ENCODE measurements around the gene FAM90A26. TPM values are rescaled to one million over a fixed set of nuclear protein-coding genes. Genes with fewer than 3 reads are reported as not detected.
"Not testable (repeated sequence)": the region's sequence is repeated elsewhere in the genome, so short reads cannot be mapped to it uniquely, and the experiment has no call there.

Gene FAM90A26, protein sequence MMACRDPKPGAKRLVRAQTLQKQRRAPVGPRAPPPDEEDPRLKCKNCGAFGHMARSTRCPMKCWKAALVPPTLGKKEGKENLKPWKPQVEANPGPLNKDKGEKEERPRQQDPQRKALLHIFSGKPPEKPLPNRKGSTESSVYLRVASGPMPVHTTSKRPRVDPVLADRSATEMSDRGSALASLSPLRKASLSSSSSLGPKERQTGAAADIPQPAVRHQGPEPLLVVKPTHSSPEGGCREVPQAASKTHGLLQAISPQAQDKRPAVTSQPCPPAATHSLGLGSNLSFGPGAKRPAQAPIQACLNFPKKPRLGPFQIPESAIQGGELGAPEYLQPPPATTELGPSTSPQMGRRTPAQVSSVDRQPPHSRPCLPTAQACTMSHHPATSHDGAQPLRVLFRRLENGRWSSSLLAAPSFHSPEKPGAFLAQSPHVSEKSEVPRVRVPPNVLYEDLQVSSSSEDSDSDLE
- total RNA-seq (not detected), total RNA-seq (0 reads per million in 2 donors)

DNA sequence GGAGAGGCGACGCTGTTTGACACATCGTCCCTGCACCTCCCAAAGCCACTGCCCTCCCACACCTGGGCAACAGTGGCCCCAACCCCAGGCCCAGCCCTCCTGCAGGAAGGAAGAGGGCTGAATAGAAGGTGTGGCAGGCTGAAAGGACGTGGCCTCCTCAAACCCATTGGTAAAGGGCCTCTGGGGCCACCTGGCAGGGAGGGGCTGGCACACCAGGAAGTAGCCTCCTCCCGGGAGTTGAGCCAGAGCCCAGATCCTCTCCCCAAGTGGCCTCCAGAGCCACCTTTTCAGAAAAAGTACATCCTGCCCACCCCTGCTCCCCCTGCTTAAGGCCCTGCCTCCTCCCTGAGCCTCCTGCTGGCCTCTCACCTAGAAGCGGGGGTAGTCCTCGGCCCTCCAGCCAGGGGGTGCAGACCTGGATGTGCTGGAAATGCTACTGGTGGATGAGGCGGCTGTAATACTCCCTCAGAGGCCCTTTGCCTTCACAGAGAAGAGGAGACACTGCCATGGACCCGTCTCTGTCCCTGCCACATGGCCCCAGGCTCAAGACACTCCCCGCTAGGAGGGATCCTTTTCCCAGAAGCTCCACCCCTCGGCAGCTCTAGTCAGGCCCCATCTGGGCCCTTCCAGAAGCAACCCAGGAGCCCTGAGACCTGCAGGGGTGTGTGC, at the start of gene FAM90A26:
Gene FAM90A26, plus strand, starts transcription at position 619 of the 669 bp plus-strand sequence. CDS start 2,764 bp downstream, outside the sequence.
- not testable (repeated sequence) for ATAC-seq; H3K9me3 ChIP-seq (ENCODE audit: control insufficient read depth, low read length, poor library complexity, severe bottlenecking); H3K4me1 Mint-ChIP-seq; H3K27me3 Mint-ChIP-seq; H3K27ac Mint-ChIP-seq; H3K4me3 Mint-ChIP-seq; DNase-seq; H3K36me3 Mint-ChIP-seq (ENCODE audit: low read depth)

DNA sequence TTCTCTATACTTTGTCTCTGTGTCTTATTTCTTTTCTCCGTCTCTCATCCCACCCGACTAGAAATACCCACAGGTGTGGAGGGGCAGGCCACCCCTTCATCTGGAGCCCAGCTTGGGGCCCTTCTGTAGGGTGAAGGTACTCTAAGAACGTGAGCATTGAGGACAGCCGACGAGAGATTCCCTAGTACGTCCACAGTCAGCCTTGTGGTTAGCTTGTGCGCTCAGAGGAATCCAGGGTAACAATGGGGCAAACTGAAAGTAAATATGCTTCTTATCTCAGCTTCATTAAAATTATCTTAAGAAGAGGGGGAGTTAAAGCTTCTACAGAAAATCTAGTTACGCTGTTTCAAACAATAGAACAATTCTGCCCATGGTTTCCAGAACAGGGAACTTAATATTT, 47.5 kb upstream of the FAM90A26 start:
- not testable (repeated sequence) for H3K4me3 Mint-ChIP-seq; H3K36me3 Mint-ChIP-seq (ENCODE audit: low read depth); H3K9me3 ChIP-seq (ENCODE audit: control insufficient read depth, low read length, poor library complexity, severe bottlenecking); DNase-seq; H3K27ac Mint-ChIP-seq; ATAC-seq
- Mint-ChIP-seq H3K4me1 (peaks cover 10% of the 10 kb centered on the region), H3K27me3 (peaks cover 56% of the 10 kb centered on the region)

DNA sequence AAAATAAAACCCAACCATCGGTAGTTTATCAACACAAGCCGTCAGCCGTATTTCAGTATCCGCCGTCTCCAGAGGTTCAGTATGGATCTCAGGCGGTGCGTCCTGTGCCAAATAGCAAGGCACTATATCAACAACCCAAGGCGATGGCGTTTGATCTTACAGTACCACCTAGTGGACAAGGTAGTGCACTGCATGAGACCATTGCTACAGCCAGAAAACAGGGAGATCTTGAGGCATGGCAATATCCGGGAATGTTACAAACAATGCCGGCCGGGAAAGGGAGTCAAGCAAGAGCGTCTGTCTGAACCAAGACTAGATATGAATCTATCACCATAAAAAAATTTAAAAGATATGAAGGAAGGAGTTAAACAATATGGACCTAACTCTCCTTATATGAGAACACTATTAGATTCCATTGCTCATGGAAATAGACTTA, 46.6 kb upstream of the FAM90A26 start:
- peak in 2 of 3 donors; percentile 9 to 22 for DNase-seq
- not testable (repeated sequence) for H3K9me3 ChIP-seq (ENCODE audit: control insufficient read depth, low read length, poor library complexity, severe bottlenecking); H3K4me3 Mint-ChIP-seq; H3K36me3 Mint-ChIP-seq (ENCODE audit: low read depth); H3K27ac Mint-ChIP-seq
- Mint-ChIP-seq H3K27me3 (peaks cover 48% of the 10 kb centered on the region), H3K4me1 (peaks cover 10% of the 10 kb centered on the region)
- ATAC-seq, result peak; percentile 62

DNA sequence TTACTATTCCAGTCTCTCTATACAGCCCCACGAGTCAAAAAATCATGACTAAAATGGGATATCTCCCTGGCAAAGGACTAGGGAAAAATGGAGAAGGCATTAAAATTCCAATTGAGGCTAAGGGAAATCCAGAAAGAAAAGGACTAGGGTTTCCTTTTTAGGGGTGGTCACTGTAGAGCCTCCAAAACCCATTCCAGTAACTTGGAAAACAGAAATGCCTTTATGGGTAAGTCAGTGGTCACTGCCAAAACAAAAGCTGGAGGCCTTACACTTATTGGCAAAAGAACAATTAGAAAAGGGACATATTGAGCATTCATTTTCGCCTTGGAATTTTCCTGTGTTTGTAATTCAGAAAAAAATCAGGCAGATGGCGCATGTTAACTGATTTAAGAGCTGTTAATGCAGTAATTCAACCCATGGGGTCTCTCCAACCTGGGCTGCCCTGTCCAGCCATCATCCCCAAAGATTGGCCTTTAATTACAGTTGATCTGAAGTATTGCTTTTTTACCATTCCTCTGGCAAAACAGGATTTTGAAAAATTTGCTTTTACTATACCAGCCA, 44.5 kb upstream of the FAM90A26 start:
- peaks cover 43% of the 10 kb centered on the region for H3K27me3 Mint-ChIP-seq
- H3K36me3 Mint-ChIP-seq (ENCODE audit: low read depth); ATAC-seq; DNase-seq; H3K4me3 Mint-ChIP-seq; H3K9me3 ChIP-seq (ENCODE audit: control insufficient read depth, low read length, poor library complexity, severe bottlenecking); H3K27ac Mint-ChIP-seq: not testable (repeated sequence)
- H3K4me1 Mint-ChIP-seq, result peaks cover 10% of the 10 kb centered on the region

DNA sequence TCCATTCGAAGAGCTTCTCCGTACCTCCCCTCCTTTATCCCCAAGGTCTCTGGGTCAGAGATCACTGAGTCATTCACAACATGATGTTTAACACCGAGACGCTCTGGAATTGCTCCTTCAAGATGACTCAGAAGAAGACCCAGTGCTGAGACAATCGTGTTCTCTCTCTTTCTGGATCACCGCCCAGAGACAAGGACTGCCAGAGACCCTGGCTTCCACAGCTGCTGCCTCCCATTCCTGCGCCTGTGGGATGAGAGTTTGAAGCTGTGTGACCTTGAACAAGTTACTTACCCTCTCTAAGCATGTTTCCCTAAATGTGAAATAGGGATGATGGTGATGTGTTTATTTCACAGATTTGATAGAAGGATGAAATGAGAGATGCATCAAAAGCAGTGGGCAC, 38.8 kb upstream of the FAM90A26 start:
- ATAC-seq; DNase-seq; H3K9me3 ChIP-seq (ENCODE audit: control insufficient read depth, low read length, poor library complexity, severe bottlenecking); H3K4me3 Mint-ChIP-seq; H3K36me3 Mint-ChIP-seq (ENCODE audit: low read depth); H3K27ac Mint-ChIP-seq; H3K4me1 Mint-ChIP-seq: not testable (repeated sequence)
- peaks cover 15% of the 10 kb centered on the region for H3K27me3 Mint-ChIP-seq

DNA sequence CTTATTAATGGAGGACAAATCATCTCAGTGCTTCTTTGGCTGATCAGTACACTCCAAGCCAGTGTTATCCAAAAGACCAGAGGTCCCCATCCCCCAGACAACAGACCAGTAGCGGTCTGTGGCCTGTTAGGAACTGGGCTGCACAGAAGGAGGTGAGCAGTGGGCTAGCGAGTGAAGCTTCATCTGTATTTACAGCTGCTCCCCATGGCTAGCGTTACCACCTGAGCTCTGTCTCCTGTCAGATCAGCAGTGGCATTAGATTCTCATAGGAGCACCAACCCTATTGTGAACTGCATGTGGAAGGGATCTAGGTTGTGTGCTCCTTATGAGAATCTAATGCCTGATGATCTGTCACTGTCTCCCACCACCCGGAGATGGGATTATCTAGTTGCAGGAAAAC, 37.4 kb upstream of the FAM90A26 start:
- H3K9me3 ChIP-seq (ENCODE audit: control insufficient read depth, low read length, poor library complexity, severe bottlenecking); H3K36me3 Mint-ChIP-seq (ENCODE audit: low read depth); DNase-seq; H3K4me3 Mint-ChIP-seq; H3K27ac Mint-ChIP-seq; H3K4me1 Mint-ChIP-seq; ATAC-seq: not testable (repeated sequence)
- H3K27me3 Mint-ChIP-seq, result peaks cover 15% of the 10 kb centered on the region

DNA sequence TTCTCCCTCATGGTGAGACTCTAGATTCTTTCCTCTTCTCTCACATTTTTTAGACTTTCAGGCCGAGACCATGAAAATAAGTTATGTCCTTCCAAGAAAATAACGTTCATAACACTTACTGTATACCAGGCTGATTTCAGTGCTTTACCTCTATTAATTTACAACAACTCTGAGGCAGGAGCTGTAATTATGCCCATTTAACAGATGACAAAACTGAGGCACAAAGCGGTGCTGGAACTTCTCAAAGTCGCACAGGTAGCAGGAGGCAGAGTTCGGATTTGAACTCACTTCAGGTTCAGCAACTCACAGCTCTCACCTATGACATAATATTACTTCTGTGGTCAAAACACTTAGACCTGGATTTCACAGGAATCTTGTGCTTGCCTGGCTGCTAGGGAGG, 36.2 kb upstream of the FAM90A26 start:
- peaks cover 15% of the 10 kb centered on the region for H3K27me3 Mint-ChIP-seq
- H3K36me3 Mint-ChIP-seq (ENCODE audit: low read depth), result not testable (repeated sequence)

DNA sequence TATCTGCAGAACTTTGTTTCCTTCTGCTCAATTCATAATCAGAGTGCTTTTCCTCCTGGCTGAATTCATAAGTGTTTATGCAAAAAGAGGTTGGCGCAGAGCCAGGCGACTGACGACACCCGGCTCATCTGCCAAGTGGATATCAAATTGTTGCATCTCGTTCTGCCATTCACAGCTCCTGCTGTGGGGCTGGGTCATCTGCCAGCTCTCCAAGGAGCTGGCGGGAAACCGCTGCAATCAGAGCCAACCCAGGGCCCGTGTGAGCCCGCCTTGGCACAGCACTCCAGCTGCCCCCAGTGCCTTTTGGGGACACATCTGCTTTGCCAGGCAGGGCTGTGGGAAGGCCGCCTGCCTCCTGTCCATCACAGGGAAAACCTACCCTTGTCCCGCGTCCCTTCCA, 35.7 kb upstream of the FAM90A26 start:
- not testable (repeated sequence) for H3K9me3 ChIP-seq (ENCODE audit: control insufficient read depth, low read length, poor library complexity, severe bottlenecking); H3K4me3 Mint-ChIP-seq; H3K36me3 Mint-ChIP-seq (ENCODE audit: low read depth); DNase-seq; H3K4me1 Mint-ChIP-seq; ATAC-seq; H3K27ac Mint-ChIP-seq
- peaks cover 14% of the 10 kb centered on the region for H3K27me3 Mint-ChIP-seq

More for the DNA sequence above, 36.2 kb upstream of the FAM90A26 start:
- not testable (repeated sequence) for DNase-seq; H3K9me3 ChIP-seq (ENCODE audit: control insufficient read depth, low read length, poor library complexity, severe bottlenecking); H3K4me1 Mint-ChIP-seq; H3K4me3 Mint-ChIP-seq; H3K27ac Mint-ChIP-seq; ATAC-seq

DNA sequence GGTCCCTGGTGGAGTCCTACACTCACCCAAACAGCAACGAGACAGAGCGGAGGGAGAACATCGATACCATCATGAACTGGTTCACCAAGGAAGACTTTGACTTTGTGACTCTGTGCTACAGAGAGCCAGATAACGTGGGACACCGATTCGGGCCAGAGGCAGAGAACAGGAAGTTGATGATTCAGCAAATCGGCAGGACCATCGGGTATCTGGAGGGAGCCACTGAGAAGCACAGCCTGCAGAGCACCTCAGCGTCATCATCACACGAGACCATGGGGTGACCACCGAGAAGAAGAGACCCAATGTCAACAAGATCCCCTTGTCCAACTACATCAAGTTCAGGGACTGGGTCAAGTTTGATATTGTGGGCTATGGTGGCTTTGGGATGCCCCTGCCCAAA, 29.2 kb upstream of the FAM90A26 start:
- H3K27me3 Mint-ChIP-seq; H3K4me3 Mint-ChIP-seq; DNase-seq; H3K36me3 Mint-ChIP-seq (ENCODE audit: low read depth); H3K9me3 ChIP-seq (ENCODE audit: control insufficient read depth, low read length, poor library complexity, severe bottlenecking); H3K27ac Mint-ChIP-seq; ATAC-seq; H3K4me1 Mint-ChIP-seq: not testable (repeated sequence)

DNA sequence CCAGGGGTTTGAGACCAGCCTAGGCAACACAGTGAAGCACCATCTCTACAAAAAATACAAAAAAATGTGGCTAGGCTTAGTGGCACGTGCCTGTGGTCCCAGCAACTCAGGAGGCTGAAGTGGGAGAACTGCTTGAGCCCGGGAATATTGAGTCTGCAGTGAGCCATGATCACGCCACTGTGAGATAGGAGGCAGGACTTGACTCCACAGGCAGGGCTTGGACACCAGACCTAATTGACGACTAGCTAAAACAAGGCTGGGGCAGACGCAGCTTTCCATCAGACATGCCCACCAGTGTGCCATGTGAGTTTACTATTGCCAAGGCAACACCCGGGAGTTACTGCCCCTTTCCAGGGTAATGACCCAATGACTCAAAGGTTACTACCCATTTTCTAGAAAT, 27.4 kb upstream of the FAM90A26 start:
- not testable (repeated sequence) for H3K36me3 Mint-ChIP-seq (ENCODE audit: low read depth); ATAC-seq; H3K9me3 ChIP-seq (ENCODE audit: control insufficient read depth, low read length, poor library complexity, severe bottlenecking); H3K4me1 Mint-ChIP-seq; H3K27ac Mint-ChIP-seq; H3K27me3 Mint-ChIP-seq; DNase-seq; H3K4me3 Mint-ChIP-seq

DNA sequence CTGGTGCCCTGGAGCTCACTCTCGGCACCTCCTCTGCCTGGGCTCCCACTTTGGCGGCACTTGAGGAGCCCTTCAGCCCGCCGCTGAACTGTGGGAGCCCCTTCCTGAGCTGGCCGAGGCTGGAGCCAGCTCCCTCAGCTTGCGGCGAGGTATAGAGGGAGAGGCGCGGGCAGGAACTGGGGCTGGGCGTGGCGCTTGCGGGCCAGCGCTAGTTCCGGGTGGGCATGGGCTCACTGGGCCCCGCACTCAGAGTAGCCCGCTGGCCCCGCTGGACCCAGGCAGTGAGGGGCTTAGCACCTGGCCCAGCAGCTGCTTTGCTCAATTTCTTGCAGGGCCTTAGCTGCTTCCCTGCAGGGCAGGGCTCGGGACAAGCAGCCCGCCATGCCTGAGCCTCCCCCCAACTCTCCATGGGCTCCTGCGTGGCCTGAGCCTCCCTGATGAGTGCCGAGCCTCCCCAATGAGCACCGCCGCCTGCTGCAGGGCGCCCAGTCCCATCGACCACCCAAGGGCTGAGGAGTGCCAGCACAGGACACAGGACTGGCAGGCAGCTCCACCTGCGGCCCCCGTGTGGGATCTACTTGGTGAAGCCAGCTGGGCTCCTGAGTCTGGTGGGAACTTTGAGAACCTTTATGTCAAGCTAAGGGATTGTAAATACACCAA, 26.7 kb upstream of the FAM90A26 start:
- Mint-ChIP-seq H3K27ac (no peak overlapping the region), H3K27me3 (no peaks in the 10 kb centered on the region), H3K36me3 (ENCODE audit: low read depth) (peaks cover 3% of the 10 kb centered on the region), H3K4me3 (no peak overlapping the region), H3K4me1 (no peaks in the 10 kb centered on the region)
- no peaks in the 10 kb centered on the region for H3K9me3 ChIP-seq (ENCODE audit: control insufficient read depth, low read length, poor library complexity, severe bottlenecking)
- DNase-seq (no peak), ATAC-seq (no peak)

DNA sequence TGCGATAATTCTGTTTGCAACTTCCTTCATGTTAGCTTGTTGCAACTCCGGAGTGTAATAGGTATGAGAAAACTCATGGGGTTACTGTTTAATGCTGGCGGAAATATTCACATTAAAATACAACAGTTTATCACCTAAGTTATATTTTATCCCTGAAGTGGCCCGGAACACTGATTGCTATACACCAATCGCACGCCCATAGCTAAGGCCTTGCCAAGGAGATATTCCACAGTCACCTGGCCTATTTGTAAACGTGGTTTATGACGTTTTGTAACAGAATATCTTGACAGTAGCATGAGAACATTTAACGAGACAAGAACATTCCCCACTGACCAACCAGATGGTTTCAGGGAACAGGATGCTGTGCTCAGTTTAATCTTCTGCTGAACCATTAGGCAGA, 23.2 kb upstream of the FAM90A26 start:
- Mint-ChIP-seq H3K36me3 (ENCODE audit: low read depth) (no peaks in the 10 kb centered on the region), H3K4me3 (no peak overlapping the region), H3K27me3 (no peaks in the 10 kb centered on the region), H3K27ac (no peak overlapping the region), H3K4me1 (peaks cover 3% of the 10 kb centered on the region)
- no peaks in the 10 kb centered on the region for H3K9me3 ChIP-seq (ENCODE audit: control insufficient read depth, low read length, poor library complexity, severe bottlenecking)
- ATAC-seq (no peak), DNase-seq (no peak)

DNA sequence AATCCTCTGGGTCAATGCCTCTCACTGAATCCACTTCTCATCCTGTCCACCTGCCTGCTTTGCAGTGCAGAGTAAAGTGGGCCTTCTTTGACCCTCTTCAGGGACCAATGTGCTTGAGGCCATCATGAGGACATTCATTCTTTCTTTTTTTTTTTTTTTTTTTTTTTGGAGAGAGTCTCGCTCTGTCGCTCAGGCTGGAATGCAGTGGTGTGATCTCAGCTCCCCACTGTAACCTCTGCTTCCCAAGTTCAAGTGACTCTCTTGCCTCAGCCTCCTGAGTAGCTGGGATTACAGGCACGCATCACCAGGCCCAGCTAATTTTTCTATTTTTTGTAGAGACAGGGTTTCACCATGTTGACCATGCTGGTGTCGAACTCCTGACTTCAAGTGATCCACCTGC, 22.8 kb upstream of the FAM90A26 start:
- H3K9me3 ChIP-seq (ENCODE audit: control insufficient read depth, low read length, poor library complexity, severe bottlenecking); DNase-seq; H3K27me3 Mint-ChIP-seq; H3K27ac Mint-ChIP-seq; H3K4me1 Mint-ChIP-seq; ATAC-seq; H3K4me3 Mint-ChIP-seq; H3K36me3 Mint-ChIP-seq (ENCODE audit: low read depth): not testable (repeated sequence)

Data from T-helper 17 cell (primary cell).